ENCODE data around the gene FYB1. TPM values are rescaled to one million over a fixed set of nuclear protein-coding genes. Genes with fewer than 3 reads are reported as not detected.

Gene FYB1
- total RNA-seq, 3 donors from 2014 or later (not counting 1 experiment from before 2014, with no cell fraction given) = 277 to 340 (median 295) TPM

DNA sequence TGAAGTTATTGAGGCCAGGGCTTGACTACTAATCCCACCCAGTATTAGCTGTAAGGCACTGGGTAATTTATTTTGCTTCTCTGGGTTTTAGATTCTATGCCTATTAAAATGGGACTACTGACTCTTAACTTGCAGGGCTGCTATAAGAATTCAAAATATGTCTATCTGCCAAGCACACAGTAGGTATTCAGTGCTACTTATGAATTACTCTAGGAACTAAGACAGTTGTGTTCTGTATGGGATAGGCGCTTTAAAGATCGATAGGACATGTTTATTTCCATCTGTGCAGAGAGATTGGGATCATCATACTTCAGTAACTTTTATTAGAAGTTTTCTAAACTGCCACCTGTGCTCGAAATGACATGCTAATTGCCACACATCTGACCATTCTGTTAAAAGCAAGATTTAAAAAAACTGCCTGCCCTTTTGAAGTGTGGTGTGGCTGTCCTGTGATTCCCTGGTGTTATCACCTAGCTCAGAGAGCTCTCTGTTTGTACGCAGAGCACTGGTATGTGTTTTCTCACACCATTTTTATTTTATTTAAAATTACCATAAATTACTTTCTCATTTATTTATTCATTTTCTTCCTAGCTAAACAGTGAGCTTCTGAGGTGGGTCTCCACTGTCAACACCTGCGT is 58.7 kb downstream of the FYB1 start:
- no peaks in the 10 kb centered on the region for H3K36me3 Mint-ChIP-seq
- H3K9me3 Mint-ChIP-seq = no peaks in the 10 kb centered on the region
- Histone ChIP-seq H3K4me1 (ENCODE audit: control insufficient read depth, insufficient read depth, low read length) (peaks cover 22% of the 10 kb centered on the region), H3K36me3 (ENCODE audit: control insufficient read depth, insufficient read depth, low read length) (peaks cover 4% of the 10 kb centered on the region), H3K27me3 (ENCODE audit: control insufficient read depth, insufficient read depth, low read length) (no peaks in the 10 kb centered on the region), H3K9me3 (ENCODE audit: control insufficient read depth, insufficient read depth, low read length) (no peaks in the 10 kb centered on the region), H3K4me3 (ENCODE audit: low read length) (no peak overlapping the region), H3K27ac (ENCODE audit: low read length) (peak overlapping the region; percentile 43)
- H3K4me1 Mint-ChIP-seq = peaks cover 79 to 83% of the 10 kb centered on the region in 2 donors
- 40% methylated on average over 5 of the region's 5 CpGs for WGBS (ENCODE audit: insufficient coverage)
- H3K27ac Mint-ChIP-seq = peak overlapping the region; percentile 84 to 90
- no peaks in the 10 kb centered on the region for H3K27me3 Mint-ChIP-seq (ENCODE audit: low read depth in 2 of 2)
- peak; percentile 79 to 92 (median 84) for ATAC-seq
- H3K4me3 Mint-ChIP-seq = peak overlapping the region; percentile 45
- intact Hi-C loops (cut with micrococcal nuclease) = loop anchor here (2.0 to 5.0 kb wide), 4 partner anchors 16 to 114 kb away; no protein-coding TSS in a partner anchor
- TF ChIP-seq, protein P1, sequence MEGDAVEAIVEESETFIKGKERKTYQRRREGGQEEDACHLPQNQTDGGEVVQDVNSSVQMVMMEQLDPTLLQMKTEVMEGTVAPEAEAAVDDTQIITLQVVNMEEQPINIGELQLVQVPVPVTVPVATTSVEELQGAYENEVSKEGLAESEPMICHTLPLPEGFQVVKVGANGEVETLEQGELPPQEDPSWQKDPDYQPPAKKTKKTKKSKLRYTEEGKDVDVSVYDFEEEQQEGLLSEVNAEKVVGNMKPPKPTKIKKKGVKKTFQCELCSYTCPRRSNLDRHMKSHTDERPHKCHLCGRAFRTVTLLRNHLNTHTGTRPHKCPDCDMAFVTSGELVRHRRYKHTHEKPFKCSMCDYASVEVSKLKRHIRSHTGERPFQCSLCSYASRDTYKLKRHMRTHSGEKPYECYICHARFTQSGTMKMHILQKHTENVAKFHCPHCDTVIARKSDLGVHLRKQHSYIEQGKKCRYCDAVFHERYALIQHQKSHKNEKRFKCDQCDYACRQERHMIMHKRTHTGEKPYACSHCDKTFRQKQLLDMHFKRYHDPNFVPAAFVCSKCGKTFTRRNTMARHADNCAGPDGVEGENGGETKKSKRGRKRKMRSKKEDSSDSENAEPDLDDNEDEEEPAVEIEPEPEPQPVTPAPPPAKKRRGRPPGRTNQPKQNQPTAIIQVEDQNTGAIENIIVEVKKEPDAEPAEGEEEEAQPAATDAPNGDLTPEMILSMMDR (IDR thresholded peaks at IDR 0.05) = no peak
- DNase-seq = peak; percentile 35 to 47

GRCh38 chr5:39159811-39160490 is 59.4 kb downstream of the FYB1 start:
- Mint-ChIP-seq H3K27me3 (ENCODE audit: low read depth in 2 of 2) (no peaks in the 10 kb centered on the region), H3K9me3 (no peaks in the 10 kb centered on the region), H3K27ac (peak overlapping the region; percentile 84 to 90), H3K36me3 (no peaks in the 10 kb centered on the region), H3K4me3 (peak overlapping the region; percentile 45), H3K4me1 (peaks cover 78 to 82% of the 10 kb centered on the region in 2 donors)
- no peak for DNase-seq
- Histone ChIP-seq H3K9me3 (ENCODE audit: control insufficient read depth, insufficient read depth, low read length) (no peaks in the 10 kb centered on the region), H3K27ac (ENCODE audit: low read length) (peak overlapping the region; percentile 34), H3K36me3 (ENCODE audit: control insufficient read depth, insufficient read depth, low read length) (peaks cover 4% of the 10 kb centered on the region), H3K4me1 (ENCODE audit: control insufficient read depth, insufficient read depth, low read length) (peaks cover 25% of the 10 kb centered on the region), H3K27me3 (ENCODE audit: control insufficient read depth, insufficient read depth, low read length) (no peaks in the 10 kb centered on the region), H3K4me3 (ENCODE audit: low read length) (no peak overlapping the region)
- intact Hi-C loops (cut with micrococcal nuclease) = loop anchor here (2.0 to 5.0 kb wide), 4 partner anchors 17 to 115 kb away; no protein-coding TSS in a partner anchor
- ATAC-seq = no peak
- 93% methylated on average over 1 of the region's 3 CpGs for WGBS (ENCODE audit: insufficient coverage)
- TF ChIP-seq, protein P1 (IDR thresholded peaks at IDR 0.05) = no peak

DNA sequence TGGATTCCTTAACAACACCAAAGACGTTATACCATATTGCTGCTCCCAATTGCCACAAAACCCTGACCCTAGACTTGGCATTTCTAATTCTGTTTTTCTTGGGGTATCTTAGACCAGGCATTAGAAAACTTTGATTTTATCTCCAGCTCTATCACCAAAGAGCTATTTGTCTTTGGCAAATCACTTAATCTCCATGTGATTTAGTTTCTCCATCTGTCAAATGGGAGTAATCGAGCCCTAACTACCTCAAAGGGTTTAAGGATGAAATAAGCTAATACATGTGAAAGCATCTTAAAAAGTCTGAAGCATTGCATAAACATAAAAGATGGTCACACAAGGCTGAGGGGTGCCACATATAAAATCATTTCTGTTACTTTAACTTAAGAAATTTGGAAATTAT is 60.6 kb downstream of the FYB1 start:
- Mint-ChIP-seq H3K9me3 (no peaks in the 10 kb centered on the region), H3K4me1 (peaks cover 71% of the 10 kb centered on the region in 2 donors), H3K36me3 (no peaks in the 10 kb centered on the region), H3K4me3 (no peak overlapping the region), H3K27ac (peak overlapping the region; percentile 50 to 84), H3K27me3 (ENCODE audit: low read depth in 2 of 2) (no peaks in the 10 kb centered on the region)
- 90% methylated on average over 2 of the region's 2 CpGs for WGBS (ENCODE audit: insufficient coverage)
- Histone ChIP-seq H3K4me1 (ENCODE audit: control insufficient read depth, insufficient read depth, low read length) (peaks cover 14% of the 10 kb centered on the region), H3K27me3 (ENCODE audit: control insufficient read depth, insufficient read depth, low read length) (no peaks in the 10 kb centered on the region), H3K4me3 (ENCODE audit: low read length) (no peak overlapping the region), H3K9me3 (ENCODE audit: control insufficient read depth, insufficient read depth, low read length) (no peaks in the 10 kb centered on the region), H3K36me3 (ENCODE audit: control insufficient read depth, insufficient read depth, low read length) (peaks cover 4% of the 10 kb centered on the region), H3K27ac (ENCODE audit: low read length) (no peak overlapping the region)
- intact Hi-C loops (cut with micrococcal nuclease) = no loop called here
- no peak for ATAC-seq
- TF ChIP-seq, protein P1 (IDR thresholded peaks at IDR 0.05) = no peak
- DNase-seq = no peak

Data from natural killer cell (primary cell).